HS-5 (cell line): ENCODE data around the gene POLD1.

ENCODE experiments used
- DNase-seq: peaks from one replicate; pipeline ENCODE4 v3.0.0-alpha.2; 2012; ENCODE audit warnings: low read depth

The POLD1 gene

GRCh38 chr19:50466706-50467039 lies 82.5 kb downstream of the POLD1 start:
- no peak for DNase-seq

GRCh38 chr19:50467566-50467965 lies 83.4 kb downstream of the POLD1 start:
- no peak for DNase-seq
